Stimulated activated CD4-positive, alpha-beta T cell treated with anti-CD3 and anti-CD28 coated beads, TNF-alpha, amount 100 ng/mL, for 1 hour (primary cell): Measurements from ENCODE around the gene TGM1.
"Not testable (repeated sequence)": the region's sequence is repeated elsewhere in the genome, so short reads cannot be mapped to it uniquely, and the experiment has no call there.

Experiments
- DNase-seq, 3 donors: peaks; one replicate each; pipeline ENCODE4 v3.0.0-alpha.2; 2020; ENCODE audit warnings: low read depth in 3 of 3, low spot score in 1 of 3

TGM1 gene

GRCh38 chr14:24207625-24208024, 55.4 kb downstream of the TGM1 start:
- no peak for DNase-seq

DNA sequence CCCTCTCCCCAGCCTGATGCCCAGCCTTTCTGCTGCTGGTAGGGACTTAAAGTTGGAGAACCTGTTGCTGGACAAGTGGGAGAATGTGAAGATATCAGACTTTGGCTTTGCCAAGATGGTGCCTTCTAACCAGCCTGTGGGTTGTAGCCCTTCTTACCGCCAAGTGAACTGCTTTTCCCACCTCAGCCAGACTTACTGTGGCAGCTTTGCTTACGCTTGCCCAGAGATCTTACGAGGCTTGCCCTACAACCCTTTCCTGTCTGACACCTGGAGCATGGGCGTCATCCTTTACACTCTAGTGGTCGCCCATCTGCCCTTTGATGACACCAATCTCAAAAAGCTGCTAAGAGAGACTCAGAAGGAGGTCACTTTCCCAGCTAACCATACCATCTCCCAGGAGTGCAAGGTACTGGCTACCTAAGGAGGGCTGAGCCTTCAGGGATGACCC, 55.8 kb downstream of the TGM1 start:
- no peak for DNase-seq

- no peak for DNase-seq
These were observed 56.5 kb downstream of the TGM1 start for GRCh38 chr14:24206260-24207103.

- no peak for DNase-seq
These were observed 58.5 kb downstream of the TGM1 start for GRCh38 chr14:24204163-24205146.

GRCh38 chr14:24203249-24203886, 59.6 kb downstream of the TGM1 start:
- DNase-seq = not testable (repeated sequence)

DNA sequence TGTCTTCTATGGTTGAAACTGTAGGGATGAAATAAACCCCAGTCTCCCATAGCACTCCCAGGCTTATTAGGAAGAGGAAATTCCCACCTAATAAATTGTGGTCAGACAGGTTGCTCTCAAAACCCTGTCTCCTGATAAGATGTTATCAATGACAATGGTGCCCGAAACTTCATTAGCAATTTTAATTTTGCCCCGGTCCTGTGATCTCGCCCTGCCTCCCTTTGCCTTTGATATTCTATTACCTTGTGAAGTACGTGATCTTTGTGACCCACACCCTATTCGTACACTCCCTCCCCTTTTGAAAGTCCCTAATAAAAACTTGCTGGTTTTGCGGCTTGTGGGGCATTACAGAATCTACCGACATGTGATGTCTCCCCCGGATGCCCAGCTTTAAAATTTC, 60.4 kb downstream of the TGM1 start:
- DNase-seq = not testable (repeated sequence)
